NOMO-1 (cell line): ENCODE results near the gene HRH3.

Source experiments
- DNase-seq, 2 experiments: peaks; one replicate each; lab custom pipeline; 2025; ENCODE audit not compliant: unreplicated experiment in 2 of 2; lab: John Stamatoyannopoulos, UW

Gene HRH3

DNA sequence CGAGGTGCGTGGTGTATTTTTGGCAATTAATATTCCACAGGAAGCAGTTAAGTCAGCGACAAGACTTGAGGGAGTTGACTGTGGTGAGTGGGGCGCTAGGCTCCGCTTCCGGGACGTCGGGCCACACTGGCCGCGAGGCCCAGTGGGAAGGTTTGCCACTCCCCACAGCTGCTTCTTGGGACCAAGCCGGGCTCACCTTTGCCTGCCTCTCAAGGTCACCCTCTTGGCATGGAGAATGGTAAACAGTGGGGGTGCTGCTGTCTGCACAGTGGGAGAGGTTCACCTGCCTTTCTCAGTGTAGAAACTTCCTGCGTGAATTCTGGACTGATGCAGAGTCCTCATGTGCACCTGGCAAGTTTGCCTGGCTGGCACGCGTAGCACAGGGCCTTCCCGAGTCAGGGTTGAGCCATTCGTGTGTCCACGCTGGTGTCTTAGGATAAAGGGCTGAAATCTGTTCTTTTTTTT lies 24.6 kb upstream of the HRH3 start:
- no peak for DNase-seq

DNA sequence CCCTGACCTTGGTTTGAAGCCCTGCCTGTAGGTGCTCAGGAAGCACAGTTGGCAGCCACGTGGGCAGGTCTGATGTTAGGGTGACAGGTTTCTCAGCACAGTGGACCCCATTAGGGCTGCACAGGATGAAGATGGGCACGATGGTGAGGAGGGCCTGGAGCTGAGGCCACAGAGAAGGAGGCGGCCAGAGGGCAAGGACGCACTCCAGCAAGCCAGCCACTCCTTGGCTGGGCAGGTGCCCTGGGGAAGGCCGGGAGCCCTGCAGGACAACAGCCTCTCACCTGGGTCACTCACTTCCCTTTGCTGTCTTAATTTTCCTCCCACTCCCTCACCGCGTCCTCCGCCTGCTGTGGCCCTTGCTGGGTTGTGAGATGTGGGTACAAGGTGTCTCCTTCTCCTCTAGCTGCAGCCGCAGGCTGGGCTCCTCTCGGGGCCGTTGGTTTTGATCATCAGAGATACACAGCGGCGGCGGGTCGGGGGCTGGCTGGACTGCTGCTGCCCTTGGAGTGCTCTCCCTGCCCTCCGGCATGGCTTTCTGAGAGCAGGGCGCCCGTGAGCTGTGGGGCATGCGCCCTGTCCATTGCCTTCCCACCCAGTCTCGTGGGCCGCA lies 23.9 kb upstream of the HRH3 start:
- DNase-seq: no peak

DNA sequence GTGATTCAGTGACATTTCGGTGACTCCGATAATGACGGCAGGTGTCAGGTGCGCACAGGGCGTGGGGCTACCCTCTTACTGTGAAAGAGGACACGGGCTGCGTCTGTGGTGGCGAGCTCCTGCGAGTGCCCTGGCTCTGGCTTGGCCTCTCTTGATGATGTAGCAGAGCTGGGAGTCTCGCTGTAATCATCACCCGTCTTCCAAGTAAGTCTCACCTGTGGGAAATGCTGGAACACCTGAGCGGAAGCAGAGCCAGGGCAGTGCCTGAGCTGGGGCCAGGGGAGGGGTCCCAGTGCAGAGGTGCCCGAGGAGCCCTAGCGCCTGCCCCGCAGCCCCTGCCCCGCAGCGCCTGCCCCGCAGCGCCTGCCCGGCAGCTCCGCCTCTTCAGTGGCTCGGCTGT lies 23.0 kb upstream of the HRH3 start:
- no peak for DNase-seq

DNA sequence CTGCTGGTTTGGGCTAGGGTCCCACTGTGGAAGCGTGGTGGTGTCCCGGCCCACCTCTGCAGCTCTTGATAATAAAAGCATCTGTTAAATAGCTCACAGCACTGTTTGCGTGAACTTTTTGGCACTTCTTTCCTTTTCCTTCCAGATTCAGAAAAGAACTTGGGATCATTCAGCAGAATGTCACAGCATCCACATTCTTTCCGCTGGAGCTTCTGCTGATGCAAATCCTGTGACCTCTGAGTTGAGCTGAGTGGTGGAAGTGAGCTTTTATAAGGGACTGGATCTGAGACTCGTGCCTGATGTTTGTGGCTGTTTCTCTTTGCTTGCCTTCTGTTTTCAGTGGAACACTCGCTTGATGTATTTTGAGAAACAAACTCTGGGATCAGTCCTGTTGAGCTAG lies 22.1 kb upstream of the HRH3 start:
- DNase-seq: no peak

DNA sequence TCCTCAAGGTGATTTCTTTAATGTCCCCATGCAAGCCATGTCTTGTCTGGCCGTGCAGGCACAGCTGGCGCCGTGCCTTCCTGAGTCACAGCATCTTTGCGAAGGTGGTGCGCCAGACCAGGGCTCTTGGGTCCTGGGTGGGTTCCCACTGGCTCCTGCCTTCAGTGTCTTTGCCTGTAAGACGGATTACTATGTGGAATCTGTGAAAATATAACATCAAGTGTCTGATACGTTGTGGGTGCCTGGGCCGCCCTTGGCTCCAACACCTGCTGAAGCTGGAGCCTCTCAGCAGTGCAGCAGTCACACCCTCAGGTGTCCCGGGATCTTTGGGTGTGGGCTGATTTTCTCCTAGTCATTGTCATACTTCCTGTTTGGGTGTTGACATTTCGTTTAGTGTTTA lies 21.4 kb upstream of the HRH3 start:
- no peak for DNase-seq

DNA sequence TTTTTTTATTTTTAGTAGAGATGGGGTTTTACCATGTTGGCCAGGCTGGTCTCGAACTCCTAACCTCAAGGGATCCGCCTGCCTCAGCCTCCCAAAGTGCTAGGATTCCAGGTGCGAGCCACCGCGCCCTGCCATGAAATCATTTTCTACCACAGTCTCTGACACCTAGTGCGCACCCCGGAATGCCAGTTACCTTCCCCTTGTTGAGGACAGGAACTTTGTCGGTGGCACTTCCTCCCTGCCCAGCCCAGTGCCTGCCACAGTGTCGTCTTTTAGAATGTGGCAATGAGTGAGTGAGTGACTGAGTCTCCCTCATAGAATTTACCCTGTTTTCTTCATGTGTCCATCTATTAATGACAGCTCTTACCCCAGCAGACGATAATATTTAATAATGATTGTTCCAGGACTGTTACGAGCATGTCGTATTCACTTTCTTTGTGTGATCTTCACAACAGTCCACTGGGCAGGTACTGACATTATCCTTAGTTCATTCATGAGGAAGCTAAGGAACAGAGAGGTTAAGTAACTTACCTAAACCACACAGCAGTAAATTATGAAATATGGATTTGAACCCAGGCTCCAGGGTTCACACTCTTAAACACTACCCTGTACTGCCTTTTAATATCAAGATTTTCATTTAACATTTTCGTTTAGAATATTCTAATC lies 20.1 kb upstream of the HRH3 start:
- DNase-seq: no peak

DNA sequence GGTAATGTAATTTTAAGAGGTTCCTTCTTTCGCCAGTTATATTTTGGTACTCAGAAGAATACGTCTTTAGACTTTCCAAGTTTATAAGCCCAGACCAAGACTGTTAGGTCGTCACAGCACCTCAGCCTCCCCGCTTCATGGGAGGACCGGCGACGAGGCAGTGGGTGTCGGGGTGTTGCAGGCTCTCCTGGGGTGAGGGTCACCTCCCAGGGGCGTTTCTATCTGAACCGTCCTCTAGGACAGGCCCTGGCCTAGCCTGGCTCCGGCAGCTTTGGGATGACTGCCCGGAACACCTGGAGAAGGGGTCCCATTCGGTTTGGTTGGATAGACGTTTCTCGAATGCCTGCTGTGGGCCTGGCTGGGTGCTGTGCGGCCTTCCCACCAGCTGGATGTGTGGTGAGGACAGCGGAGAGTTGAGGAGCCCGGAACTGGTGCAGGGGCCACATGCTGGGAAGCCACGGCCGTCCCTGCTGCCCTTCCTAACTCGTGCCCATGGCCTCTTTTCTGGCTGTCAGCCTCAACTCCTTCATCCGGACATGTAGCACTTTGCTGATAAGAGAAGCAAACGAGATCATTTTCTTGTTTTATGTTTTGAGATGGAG lies 19.3 kb upstream of the HRH3 start:
- peak in 1 of 2 experiments; percentile 31 for DNase-seq

DNA sequence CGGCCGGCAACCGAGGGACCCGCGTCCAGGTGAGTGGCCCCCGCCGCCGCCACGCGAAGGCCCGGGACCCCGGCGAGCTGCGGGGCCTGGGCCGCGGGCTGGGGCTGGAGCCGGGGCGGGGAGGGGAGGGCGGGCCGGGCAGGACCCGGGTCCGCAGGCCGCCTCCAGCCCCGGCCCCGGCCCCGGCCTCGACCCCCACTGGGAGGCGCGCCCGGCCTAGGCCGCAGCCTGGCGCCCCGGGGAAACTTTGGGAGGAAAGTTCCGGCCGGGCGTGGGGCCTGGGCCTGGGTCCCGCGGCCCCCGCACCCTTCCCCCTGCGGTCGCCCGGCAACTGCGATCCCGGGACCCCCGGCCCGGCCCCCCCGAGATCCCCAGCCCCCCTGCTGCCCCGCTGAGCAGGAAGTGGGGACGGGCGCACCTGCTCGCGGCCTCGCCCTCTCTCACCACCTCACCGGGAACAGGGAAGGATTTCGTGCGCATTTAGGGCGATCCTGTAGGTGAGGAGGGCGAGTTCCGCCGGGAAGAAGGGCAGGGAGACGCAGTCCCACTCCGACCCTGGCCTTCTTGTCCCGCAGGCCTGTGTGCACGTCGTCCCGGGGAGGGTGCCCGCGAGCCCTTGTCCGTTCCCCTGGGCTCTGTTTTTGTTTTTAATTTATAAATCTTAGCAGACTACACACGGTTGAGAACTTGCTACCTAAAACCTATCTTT lies 18.6 kb upstream of the HRH3 start:
- DNase-seq: no peak

DNA sequence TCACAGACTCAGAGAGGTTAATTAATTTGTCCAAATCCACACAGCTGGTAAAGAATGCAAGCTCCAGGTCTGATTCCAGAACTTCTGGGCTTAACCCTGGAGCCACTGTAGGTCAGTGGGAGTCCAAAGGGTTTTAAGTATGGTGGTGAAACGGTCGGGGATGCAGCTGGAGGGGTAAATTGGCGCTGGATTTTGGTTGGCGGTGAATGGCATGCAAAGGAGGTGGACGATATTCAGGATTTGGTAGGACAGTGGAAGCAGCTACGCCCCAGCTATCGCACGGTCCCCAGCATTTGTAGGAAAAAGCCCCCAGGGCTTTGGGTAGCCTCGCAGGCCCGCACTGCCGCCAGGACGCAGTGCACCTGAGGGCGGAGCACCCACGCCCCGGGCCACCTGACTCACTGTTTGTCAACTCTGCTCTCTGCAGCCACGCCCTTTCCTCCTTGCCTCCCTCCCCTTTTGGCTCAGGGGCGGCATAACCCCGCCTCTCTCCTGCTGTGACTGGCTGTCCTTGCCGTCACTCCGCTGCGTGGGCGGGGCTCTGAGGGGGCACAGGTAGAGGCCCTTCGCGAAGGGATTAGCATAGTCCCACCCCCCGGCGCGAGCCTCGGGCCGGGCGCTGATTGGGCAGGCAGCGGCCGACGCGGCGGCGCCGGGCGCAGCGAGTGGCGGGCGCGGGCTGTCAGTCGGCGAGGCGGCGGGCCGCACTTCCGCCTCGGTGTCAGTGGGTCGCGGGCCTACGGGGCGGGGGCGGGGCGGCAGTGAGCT lies 17.9 kb upstream of the HRH3 start, which contains the start of gene OSBPL2:
Gene OSBPL2, plus strand, starts transcription at position 721 of the 768 bp plus-strand sequence. CDS start 17,664 bp downstream, outside the sequence.
- peak; percentile 96 to 98 for DNase-seq

DNA sequence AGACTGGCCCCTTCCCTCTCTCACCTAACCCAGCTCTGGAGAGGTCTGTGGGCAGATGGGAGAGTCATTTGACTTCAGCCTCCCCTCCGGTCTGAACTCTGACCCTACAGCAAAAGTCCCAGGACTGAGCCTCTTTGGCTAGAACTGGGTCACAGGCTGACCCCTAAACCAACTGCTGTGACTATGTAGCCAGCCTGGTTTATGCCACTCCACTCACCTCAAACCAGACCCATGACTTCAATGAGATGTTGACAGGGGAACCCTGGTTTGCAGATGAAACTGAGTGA lies 17.4 kb upstream of the HRH3 start:
- no peak for DNase-seq

DNA sequence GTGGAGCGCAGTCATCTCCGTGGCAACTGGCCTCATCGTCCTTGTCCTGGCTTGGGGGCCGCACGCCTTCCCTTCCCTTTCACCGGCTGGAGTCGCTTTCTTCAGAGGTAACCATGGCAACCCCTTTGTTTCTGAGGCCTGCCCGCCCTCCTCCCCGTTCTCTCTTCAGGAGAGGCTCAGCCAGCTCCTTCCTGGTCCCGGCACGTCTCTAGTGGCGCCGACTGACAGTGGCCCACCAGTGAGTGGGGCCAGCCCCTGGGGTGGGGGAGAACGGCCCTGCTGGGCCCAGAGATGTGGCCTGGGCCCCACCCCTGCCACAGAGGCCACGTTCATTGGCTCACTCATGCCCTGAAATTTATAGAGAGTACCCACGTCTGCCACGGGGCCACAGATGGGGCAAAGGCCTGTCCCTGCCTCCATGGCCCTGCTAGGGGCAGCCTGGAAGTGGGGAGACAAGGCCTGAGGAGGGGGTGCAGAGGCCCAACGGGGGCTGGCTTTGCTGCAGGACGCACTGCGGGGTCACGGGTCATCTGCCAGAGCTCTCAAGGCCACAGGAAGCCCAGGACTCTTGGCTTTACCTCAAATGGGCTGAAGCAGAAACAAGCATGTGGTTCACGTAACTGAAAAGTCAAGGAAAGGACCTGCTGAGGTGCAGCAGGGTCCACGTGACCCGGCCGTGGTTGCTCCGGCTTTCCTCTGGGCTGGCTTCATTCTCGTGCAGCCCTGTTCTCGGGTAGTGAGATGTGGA lies 16.9 kb upstream of the HRH3 start:
- no peak for DNase-seq

DNA sequence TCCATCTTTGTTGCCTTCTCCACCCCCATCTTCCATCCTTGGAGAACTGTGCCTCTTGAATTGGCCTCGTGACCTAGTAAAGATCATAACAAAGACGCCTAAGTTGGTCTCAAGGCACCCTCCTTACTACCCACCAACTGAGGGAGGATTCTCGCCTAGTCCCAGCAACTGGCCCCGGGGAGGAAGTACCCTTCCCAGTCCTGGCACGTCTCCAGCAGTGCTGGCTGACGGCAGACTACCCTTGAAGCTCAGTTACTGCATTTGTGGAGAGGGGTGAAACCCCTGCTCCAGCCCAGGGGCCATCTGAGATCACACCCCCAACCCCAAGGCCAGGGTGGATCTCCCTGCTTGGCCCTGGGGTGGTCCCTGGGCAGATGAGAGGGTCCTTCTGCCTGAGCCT lies 16.1 kb upstream of the HRH3 start:
- no peak for DNase-seq

DNA sequence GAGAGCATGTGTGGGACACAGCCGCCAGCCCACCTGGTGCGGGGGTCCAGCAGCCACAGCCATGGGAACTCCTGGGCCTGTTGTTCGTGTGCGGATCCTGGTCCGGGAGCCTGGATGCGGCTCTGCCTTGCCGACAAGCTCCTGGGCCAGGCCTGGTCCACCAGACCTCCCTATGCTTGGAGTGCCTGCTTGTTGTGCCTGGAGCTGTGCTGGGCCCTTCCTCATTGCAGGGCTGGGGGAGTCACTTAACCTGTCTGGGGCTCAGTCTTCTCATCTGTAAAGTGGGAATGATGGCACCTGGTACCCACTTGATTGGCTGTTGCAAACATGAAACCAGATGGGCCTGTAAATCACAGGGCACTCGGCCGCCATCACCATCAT lies 15.7 kb upstream of the HRH3 start:
- no peak for DNase-seq

DNA sequence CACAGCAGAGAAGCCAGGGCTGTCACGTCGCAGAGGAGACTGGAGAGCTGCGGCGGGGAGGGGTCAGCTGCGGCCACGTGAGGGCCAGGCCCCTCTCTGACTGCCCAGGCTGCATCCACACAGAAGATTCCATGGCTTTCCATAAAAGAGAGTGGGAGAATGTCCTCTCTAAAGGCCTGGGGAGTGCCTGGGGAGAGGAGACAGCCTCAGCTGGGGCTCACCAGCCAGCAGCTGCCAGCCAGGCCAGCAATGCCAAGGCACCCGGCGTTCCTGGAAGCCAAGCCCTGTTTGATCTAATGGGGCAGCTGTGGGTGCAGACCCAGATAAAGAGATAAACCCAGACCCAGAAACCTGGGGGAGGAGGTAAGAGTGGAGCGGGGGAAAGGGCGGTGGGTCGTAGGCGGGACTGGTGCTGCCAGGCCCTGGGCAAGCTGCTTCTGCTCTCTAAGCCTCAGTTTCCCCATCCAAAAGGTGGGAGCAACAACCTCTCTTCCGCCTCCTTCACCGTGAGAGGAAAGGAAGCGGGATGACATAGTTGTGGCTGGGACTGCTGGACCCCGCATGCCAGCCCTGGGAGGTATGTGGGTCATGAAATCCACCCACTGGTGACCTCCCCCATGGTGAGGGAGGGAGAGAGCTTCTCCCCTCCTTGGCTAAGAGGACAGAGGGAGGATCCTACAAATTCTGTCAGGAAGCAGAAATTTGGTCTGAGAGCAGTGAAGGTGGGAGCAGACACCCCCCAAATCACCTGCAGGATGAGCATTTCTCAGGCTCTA lies 15.1 kb upstream of the HRH3 start:
- DNase-seq: no peak

DNA sequence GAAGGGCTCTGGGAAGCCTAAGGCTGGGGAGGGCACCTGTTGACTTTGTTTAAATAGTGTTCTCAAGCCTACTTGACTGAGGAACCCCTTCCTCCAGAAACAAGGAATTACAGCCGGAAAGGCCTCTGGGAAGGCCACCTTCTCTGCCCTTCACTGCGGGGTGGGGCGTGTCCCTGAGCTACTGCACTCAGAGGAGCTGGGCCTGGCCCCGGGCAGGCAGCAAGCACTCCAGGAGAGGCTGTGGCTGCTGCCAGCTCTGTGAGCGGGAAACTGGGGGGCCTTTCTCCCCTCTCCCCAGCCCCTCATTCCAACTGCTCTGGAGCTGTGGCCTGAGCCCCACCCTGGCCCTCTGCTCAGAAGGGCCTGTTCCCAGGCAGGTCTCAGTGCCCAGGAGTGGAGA lies 14.3 kb upstream of the HRH3 start:
- no peak for DNase-seq

DNA sequence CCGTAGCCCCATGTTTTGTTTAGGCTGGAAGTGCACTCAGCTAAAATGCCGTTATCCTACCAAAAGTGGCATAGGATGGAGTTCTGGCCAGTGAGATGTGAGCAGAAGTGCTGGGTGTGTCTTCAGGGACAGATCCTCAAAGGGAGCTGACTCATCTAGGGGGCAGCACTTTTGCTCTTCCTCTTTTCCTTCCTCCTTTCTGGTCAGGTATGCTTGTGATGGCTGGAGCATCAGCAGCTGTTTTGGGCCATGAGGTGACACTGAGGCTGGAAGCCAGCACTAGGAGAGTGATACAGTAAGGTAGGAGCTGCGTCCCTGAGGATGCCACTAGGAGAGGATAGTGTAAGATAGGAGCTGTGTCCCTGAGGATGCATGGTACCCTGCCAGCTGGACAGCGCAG lies 13.6 kb upstream of the HRH3 start:
- DNase-seq: no peak

DNA sequence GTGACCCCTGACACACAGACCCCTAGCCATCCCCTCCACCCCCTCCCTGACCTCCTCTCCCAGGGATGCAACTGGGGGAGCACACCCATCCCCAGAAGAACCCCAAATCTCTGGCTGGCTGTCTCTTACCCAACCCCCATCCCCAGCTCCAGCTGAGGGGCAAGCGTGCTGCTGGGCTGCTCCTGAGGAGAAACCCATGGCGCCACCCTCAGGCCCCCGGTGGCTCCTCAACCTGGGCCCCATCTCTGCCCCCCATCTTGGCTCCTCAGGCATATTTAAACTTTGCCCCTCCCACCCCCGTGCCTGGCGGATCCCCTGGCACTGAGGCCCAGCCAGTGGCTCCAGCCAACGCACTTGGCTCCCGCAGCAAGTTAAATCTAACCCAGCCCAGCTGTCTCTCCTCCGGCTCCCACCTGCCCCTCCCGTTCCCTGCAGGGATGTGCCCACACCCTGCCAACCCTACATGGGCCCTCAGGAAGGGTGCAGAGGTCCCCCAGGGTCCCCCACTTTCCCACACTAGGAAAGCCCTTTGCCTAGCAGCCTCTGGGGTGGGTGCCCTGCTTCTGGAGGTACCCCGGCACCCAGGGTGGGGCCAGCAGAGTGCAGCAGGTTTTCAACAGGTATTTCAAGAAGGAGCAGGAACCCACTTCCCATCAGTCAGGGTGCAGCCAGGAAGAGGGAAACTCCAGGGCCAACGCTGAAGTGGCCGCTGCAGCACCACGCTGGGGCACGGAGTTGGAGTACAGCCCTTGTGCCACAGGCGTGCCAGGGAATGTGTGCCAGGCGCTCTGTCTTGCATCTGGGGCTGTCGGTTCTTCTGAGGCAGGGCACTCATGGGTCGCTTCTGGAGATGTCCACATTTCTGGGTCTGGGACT lies 12.9 kb upstream of the HRH3 start:
- no peak for DNase-seq

DNA sequence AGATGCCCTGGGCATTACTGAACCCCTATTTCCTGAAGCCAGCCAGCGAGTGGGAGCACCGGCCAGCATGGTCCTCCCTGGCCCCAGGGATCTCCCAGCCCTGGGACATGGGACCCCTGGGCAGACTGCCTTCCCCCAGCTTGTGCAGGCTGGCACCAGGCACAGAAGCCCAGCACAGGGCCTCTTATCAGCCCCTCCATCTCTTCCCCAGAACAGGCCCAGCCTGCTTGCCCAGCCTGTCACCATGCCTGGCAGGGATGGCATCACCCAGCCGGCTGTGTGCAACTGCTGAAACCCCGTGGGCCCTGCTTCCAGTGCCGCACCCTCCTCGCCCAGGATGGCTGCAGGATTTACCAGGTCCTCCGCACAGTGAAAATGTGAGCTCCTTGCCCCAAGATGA lies 12.1 kb upstream of the HRH3 start:
- no peak for DNase-seq

DNA sequence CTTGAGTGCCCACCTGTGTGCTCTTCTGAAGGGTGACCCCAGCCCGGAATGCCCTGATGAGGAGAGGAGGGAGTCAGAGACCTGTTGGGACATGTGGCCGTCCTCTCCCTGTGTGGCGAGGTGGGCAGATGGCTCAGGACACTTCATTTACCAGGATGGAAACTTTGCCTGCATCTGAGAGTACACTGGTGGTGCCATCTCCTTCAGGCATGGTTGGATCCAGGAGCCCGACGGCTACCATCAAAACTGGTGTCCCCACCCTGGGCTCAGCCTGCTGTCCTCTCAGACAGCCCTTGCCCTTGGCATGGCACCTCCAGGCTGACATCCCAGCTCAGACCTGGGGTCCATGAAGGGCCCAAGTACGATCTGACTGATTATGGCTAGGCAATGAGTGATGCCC lies 11.2 kb upstream of the HRH3 start:
- DNase-seq: no peak
